T-helper 17 cell (primary cell): ENCODE results near the gene FBXO31. TPM values are rescaled to one million over a fixed set of nuclear protein-coding genes. Genes with fewer than 3 reads are reported as not detected.

Experiments used
- ATAC-seq: fragments of 150-1000 bp; cut with Tn5 transposase; 2 replicates; pipeline ENCODE4 v1.10.0; 2021; ENCODE audit warnings: mild to moderate bottlenecking, moderate library complexity
- DNase-seq, 3 donors: peaks; one replicate each; pipeline versions ENCODE4 v3.0.0 to v3.0.0-alpha.2; 2020 to 2021
- H3K9me3 ChIP-seq: one replicate; pipeline ENCODE4 v1.7.0; 2013; ENCODE audit warnings: low read length, mild to moderate bottlenecking; ENCODE audit not compliant: control insufficient read depth, poor library complexity, severe bottlenecking
- H3K27ac Mint-ChIP-seq: one replicate; pipeline ENCODE4 v1.8.0; 2022; ENCODE audit warnings: mild to moderate bottlenecking, moderate library complexity, mixed read lengths
- H3K27me3 Mint-ChIP-seq: one replicate; pipeline ENCODE4 v1.8.0; 2022; ENCODE audit warnings: mixed read lengths
- H3K36me3 Mint-ChIP-seq: one replicate; pipeline ENCODE4 v1.8.0; 2022; ENCODE audit warnings: low read depth, mixed read lengths
- H3K4me1 Mint-ChIP-seq: one replicate; pipeline ENCODE4 v1.8.0; 2022; ENCODE audit warnings: mild to moderate bottlenecking, mixed read lengths
- H3K4me3 Mint-ChIP-seq: one replicate; pipeline ENCODE4 v1.8.0; 2022; ENCODE audit warnings: mild to moderate bottlenecking, moderate library complexity, mixed read lengths
- total RNA-seq, 4 donors: library from RNA in 2 of 4; stranded (reverse) in 2 of 4; gene quantifications; one replicate each; pipeline ENCODE4 v1.2.3 and lab custom pipeline; 2022 to 2026

FBXO31 gene
- total RNA-seq, 2 donors from 2014 or later: 32.7 to 41.7 TPM

DNA sequence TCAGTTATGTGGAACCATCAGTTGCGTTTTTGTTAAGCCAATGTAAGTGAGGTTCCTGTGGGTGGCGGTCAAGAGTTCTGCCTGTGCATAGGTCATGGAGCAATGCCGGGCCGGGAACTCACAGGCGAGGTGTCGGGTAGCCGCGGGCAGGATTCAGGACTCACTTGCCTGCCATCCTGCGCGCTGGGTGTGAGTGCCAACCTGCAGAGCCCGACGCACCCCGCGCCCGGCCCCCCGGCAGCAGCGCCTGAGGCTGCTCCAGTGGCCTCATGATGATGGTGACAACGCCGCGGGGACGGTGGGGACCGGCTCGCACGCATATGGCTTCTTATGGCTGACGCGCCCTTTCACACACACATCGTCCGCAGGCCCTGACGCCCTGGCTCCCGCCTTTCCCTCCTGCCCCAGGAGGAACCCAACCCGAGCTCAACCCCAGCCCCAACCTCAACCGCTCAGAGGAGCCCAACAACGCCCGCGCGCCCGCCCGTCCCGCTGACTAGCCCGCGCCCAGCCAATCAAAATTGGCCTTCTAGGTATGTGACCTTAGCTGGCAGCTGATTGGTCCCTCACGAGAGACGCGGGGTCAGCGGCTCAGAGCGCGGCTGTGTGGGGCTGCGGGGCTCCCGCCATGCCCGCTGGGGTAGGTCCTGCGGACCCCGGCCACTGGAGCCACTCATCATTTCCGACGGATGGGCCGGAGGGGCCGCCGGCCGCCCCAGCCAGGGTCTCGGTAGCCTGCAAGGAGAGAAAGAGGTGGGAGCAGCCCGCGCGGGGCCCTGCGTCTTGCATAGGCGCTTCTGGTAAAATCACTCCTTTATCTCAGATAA is 66.4 kb downstream of the FBXO31 start, which contains the start of gene C16orf95:
TSS of gene C16orf95 (minus strand) at position 470 of the 827 bp plus-strand sequence. CDS start at position 320, 150 bp downstream.
- peak within 1 kb of the TSS; percentile 94 for H3K27ac Mint-ChIP-seq
- peak; percentile 89 to 99 (median 93) for DNase-seq
- peak within 1 kb of the TSS; percentile 97 for H3K4me3 Mint-ChIP-seq
- H3K4me1 Mint-ChIP-seq: peaks cover 13% of the 10 kb centered on the region
- H3K27me3 Mint-ChIP-seq: no peaks in the 10 kb centered on the region
- H3K9me3 ChIP-seq: no peaks in the 10 kb centered on the region
- no peaks in the 10 kb centered on the region for H3K36me3 Mint-ChIP-seq
- peak; percentile 93 for ATAC-seq

DNA sequence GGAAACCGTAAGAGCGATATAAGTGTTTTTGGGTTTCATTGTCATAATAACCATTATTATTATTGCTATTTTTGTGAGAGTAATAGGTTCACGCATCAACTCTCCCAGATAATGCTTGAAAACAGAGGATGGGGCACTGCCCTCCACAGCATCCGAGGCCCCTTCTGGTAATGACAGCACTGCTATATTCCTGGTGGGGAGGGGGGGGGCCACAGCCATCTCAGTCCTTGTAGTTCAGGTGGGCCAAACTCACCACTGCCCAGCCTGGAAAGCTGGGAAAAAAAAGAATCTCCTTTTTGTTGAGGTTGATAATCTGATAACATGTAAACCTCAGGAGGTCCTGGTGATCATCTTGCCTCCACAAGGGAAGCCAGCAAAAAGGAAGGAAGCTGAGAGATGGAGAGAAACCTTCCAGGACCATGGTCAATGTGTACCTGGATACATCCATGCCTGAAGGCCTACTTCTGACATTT is 67.1 kb downstream of the FBXO31 start:
- peak overlapping the region; percentile 94 for H3K27ac Mint-ChIP-seq
- H3K9me3 ChIP-seq: no peaks in the 10 kb centered on the region
- ATAC-seq: no peak
- no peak for DNase-seq
- peak overlapping the region; percentile 97 for H3K4me3 Mint-ChIP-seq
- no peaks in the 10 kb centered on the region for H3K27me3 Mint-ChIP-seq
- H3K36me3 Mint-ChIP-seq: no peaks in the 10 kb centered on the region
- H3K4me1 Mint-ChIP-seq: peaks cover 13% of the 10 kb centered on the region

DNA sequence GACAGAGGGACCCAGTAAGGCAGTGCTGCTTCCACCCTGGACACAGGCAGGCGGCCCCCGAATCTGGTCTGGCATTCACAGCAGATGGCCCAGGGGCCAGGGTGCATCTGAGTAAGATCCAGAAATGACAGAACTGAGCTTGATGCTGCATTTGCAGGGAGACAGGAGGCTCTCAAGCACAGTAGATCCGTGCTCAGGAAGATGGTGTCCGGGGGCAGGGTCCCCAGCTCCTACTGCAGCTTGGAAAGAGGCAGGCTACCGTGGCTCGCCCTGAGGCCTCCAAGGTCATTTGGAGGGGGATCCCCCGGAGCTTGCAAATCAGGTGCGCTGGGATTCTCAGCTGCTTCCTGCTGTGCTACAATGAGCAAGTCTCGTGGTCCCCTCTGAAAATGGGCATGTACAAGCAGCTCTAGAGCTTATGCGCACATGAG is 68.6 kb downstream of the FBXO31 start:
- peak overlapping the region; percentile 37 for H3K27ac Mint-ChIP-seq
- no peak overlapping the region for H3K4me3 Mint-ChIP-seq
- DNase-seq: no peak
- no peak for ATAC-seq
- no peaks in the 10 kb centered on the region for H3K27me3 Mint-ChIP-seq
- peaks cover 13% of the 10 kb centered on the region for H3K4me1 Mint-ChIP-seq
- H3K36me3 Mint-ChIP-seq: no peaks in the 10 kb centered on the region
- H3K9me3 ChIP-seq: no peaks in the 10 kb centered on the region

DNA sequence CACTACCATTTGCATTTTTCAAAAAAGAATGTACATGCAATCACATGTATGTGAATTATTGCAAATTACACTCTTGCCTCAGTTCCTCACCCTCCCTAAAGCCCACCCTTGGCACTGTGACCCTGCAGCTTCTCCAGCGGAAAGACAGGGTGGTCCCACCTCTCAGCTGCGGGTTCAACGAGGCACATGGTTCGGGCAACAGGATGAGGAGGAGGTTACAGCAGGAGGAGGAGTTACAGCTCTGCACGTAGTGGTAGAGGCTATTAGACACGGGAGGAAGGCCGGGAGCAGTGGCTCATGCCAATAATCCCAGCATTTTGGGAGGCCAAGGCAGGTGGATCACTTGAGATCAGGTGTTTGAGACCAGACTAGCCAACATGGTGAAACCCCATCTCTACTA is 71.6 kb downstream of the FBXO31 start:
- Mint-ChIP-seq H3K27me3 (no peaks in the 10 kb centered on the region), H3K36me3 (no peaks in the 10 kb centered on the region), H3K4me3 (no peak overlapping the region), H3K27ac (no peak overlapping the region), H3K4me1 (no peaks in the 10 kb centered on the region)
- no peak for DNase-seq
- no peak for ATAC-seq
- no peaks in the 10 kb centered on the region for H3K9me3 ChIP-seq

DNA sequence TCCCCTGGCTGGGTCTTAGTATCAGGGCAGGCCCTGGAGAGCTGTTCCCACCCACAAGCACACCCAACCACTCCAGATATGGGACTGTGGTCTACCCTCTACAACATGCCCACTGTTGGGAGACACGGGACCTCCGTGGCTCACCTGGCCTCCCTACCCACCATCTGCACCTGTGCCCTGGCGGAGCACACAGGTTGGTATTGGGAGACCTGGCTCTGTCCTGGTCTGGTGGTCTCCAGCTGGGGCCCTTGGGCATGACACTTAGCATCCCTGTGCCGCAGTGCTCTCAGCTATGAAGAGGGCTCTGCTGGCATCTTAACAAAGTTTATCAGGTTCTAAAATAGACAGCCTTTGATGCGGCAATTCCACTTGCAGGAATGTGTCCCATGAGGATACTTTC is 72.2 kb downstream of the FBXO31 start:
- no peak for ATAC-seq
- Mint-ChIP-seq H3K4me3 (no peak overlapping the region), H3K4me1 (no peaks in the 10 kb centered on the region), H3K36me3 (no peaks in the 10 kb centered on the region), H3K27ac (no peak overlapping the region), H3K27me3 (no peaks in the 10 kb centered on the region)
- H3K9me3 ChIP-seq: no peaks in the 10 kb centered on the region
- DNase-seq: no peak

DNA sequence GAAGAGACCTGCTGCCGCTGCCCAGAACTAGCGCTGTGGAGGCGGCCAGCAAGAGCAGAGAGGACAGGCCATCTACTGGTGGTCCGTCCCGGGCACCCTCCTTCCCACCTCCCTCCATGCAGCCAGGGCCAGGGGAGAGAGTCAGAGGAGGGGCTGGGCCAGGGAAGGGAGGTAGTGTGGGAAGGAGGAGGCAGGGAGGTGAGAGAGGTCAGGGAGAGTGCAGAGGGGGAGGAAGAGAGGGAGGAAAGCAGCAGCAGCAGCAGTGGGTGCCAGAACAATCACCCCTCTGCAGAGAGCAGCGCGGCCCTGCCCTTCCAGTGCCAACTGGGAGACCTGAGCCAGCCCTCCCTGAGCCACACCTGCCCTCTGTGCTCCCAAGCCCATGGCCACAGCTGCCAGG is 73.0 kb downstream of the FBXO31 start:
- ATAC-seq (no peak), DNase-seq (no peak)
- no peak overlapping the region for H3K27ac Mint-ChIP-seq
- no peak overlapping the region for H3K4me3 Mint-ChIP-seq
- no peaks in the 10 kb centered on the region for H3K27me3 Mint-ChIP-seq
- H3K36me3 Mint-ChIP-seq: no peaks in the 10 kb centered on the region
- no peaks in the 10 kb centered on the region for H3K4me1 Mint-ChIP-seq
- H3K9me3 ChIP-seq: no peaks in the 10 kb centered on the region

DNA sequence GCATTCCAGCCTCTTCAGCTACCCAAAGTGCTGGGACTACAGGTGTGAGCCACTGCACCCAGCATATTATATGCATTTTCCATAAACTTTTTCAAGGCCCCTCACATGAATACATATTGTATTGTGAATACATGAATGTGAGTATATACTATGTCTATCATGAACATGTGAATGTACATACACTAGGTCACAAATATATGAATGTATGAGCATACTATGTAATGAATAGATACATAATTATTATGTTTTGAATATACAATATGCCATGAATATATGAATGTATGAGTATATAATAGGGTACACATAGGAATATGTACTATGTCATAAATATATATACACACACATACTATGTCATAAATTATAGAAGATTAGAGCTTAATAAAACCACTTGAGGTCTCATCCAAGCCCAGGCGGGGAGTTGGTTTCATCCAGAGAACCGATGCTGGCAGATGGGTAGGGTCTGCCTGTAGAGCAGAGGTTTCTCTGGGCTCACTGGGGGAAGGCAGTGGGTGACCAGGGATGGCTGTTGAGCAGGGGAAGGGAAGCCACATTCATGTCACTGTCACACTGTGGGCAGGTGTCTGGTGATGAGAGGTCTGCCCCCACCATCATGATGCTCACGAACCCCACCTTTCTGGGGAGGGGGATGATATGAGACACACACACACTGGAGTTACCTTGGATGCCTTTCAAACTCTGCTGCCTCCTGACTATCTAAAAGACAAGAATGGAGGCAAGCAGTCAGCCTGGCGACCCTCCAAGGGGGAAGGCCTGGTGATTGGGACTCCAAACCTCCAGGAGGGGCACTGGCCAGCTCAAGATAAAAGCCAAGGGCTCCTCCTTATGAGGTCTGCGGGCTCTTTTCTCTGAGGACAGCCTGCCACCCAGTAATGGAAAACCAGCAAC is 73.7 kb downstream of the FBXO31 start:
- H3K27me3 Mint-ChIP-seq: no peaks in the 10 kb centered on the region
- no peaks in the 10 kb centered on the region for H3K36me3 Mint-ChIP-seq
- no peak overlapping the region for H3K4me3 Mint-ChIP-seq
- H3K9me3 ChIP-seq: no peaks in the 10 kb centered on the region
- H3K27ac Mint-ChIP-seq: no peak overlapping the region
- no peak for ATAC-seq
- DNase-seq: no peak
- H3K4me1 Mint-ChIP-seq: no peaks in the 10 kb centered on the region

DNA sequence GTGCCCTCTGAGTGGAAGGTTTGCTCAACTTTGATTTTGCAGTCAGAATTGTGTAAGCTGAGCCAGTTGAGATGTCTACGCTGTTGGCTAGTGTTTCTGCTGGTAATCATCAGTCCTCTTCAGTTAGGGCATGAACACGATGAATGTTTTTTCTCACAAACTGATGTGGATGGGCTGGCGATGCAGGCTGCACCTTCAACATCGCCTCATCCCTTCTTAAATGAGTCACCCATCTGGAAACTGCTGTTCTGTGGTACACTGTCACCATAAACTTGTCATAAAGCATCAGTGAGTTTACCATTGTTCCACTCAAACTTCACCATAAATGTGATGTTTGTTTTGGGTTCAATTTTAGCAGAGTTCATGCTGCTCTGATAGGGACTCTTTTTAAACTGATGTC is 74.8 kb downstream of the FBXO31 start:
- Mint-ChIP-seq H3K36me3 (no peaks in the 10 kb centered on the region), H3K27me3 (no peaks in the 10 kb centered on the region), H3K27ac (no peak overlapping the region), H3K4me1 (no peaks in the 10 kb centered on the region), H3K4me3 (no peak overlapping the region)
- DNase-seq (no peak), ATAC-seq (no peak)
- H3K9me3 ChIP-seq: no peaks in the 10 kb centered on the region

DNA sequence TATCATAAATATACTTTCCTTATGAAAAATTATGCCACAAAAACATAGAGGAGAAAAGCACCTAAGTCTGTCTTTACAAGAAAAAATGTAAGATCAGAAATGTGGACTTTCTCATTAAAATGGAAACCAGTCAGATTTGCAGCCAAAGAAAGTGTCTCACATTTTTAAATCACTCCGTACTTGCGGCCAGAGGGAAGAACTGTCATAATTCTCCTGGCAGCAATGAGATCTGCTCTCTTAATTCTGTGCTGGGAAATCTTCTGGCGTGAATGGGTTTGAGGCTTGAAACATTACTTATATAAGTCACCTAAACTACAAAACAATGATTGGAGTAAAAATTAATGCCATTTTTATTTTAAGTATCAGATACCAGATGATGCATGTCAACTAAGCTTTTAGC is 77.1 kb downstream of the FBXO31 start:
- ATAC-seq (no peak), DNase-seq (no peak)
- Mint-ChIP-seq H3K27ac (no peak overlapping the region), H3K27me3 (no peaks in the 10 kb centered on the region), H3K4me1 (peaks cover 3% of the 10 kb centered on the region), H3K4me3 (no peak overlapping the region), H3K36me3 (peaks cover 3% of the 10 kb centered on the region)
- no peaks in the 10 kb centered on the region for H3K9me3 ChIP-seq

DNA sequence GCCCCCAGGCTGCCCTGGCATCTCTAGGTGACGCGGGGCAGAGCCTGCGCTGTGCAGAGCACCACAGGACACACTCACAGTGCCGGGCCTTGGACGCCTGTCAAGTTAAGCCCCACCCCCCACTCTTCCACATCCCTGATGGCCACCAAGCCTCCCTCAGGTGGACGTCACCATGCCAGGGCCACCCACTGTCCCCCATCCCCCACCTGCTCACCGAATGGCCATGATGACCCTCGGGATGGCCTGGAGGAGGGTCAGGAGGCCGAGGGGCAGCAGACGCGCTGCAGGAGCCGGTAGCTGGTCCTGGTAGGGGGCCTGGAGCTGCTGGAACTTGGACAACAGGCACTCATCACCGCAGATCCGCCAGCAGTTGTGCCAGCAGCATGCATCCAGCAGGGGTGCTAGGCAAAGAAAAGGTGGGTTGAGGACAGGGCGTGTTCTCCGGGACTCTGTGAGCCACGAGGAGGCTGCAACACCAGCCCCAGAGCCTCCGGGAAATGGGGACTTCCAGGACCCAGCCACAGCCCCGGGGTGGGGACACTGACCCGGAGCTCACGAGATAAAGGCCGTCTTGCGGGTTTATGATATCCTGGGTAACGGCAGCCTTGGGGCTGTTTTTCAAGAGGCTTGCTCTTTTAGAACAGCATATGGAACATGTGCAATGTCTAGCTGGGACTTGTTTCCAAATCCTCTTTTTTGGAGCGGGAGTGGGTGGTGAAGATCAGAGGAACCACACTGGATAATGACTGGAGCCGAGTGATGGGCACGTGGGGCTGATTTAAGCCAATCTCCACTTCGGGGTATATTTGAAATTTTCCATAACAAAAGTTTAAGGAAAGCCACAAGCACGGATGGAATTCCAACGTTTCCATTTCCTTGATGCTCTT is 77.8 kb downstream of the FBXO31 start:
- Mint-ChIP-seq H3K4me3 (no peak overlapping the region), H3K36me3 (peaks cover 3% of the 10 kb centered on the region), H3K27me3 (no peaks in the 10 kb centered on the region), H3K4me1 (peaks cover 3% of the 10 kb centered on the region), H3K27ac (no peak overlapping the region)
- DNase-seq: no peak
- no peaks in the 10 kb centered on the region for H3K9me3 ChIP-seq
- ATAC-seq: no peak

DNA sequence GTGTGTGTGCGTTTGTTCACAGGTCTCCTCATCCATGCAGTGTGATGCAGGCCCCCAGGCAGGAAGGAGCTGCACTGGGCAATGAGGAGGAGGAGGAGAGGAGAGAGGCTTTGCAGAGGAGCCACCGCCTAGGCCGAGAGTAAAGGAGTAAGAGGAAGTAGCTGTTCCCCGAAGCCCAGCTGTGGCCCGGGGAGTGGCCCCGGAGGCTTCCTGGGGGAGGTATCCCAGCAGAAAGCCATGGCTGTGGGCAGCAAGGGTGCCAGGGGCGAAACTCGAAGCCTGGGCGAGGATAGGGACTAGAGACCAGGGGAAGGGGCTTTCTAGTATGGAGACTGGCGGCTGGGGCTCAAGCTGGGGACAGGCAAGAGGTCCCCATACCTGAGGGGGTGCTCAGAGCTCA is 78.6 kb downstream of the FBXO31 start:
- Mint-ChIP-seq H3K27ac (no peak overlapping the region), H3K4me3 (no peak overlapping the region), H3K36me3 (peaks cover 3% of the 10 kb centered on the region), H3K27me3 (no peaks in the 10 kb centered on the region), H3K4me1 (peaks cover 3% of the 10 kb centered on the region)
- H3K9me3 ChIP-seq: no peaks in the 10 kb centered on the region
- DNase-seq: no peak
- no peak for ATAC-seq

DNA sequence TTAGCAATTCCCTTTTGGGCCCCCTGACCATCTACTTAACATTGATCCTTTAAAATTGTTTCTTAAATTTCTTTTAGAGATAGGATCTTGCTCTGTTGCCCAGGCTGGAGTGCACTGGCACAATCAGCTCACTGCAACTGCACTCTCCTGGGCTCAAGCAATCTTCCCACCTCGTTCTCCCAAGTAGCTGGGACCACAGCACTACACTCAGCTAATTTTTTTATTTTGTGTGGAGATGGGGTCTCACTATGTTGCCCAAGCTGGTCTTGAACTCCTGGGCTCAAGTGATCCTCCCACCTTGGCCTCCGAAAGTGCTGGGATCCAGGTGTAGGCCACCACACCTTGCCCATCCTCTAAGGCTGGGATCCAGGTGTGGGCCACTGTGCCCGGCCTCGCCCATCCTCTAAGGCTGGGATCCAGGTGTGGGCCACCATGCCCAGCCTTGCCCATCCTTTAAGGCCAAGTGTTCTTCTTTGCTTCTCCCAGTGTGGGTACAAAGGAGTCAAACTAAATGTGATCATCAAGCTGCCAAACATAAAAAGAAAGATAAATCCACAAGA is 79.5 kb downstream of the FBXO31 start:
- Mint-ChIP-seq H3K4me3 (no peak overlapping the region), H3K27ac (no peak overlapping the region), H3K36me3 (peaks cover 3% of the 10 kb centered on the region), H3K27me3 (no peaks in the 10 kb centered on the region), H3K4me1 (peaks cover 3% of the 10 kb centered on the region)
- no peaks in the 10 kb centered on the region for H3K9me3 ChIP-seq
- ATAC-seq (no peak), DNase-seq (no peak)
